Liver (tissue), 2 donors: ENCODE data around the gene UPF3A.

Experiments
- SP1 ChIP-seq: IDR thresholded peaks from 2 replicates; pipeline ENCODE4 v1.6.1; 2018; ENCODE audit warnings: antibody characterized with exemption, mild to moderate bottlenecking
- TF ChIP-seq, protein P1 (sequence below): IDR thresholded peaks from 2 replicates; pipeline ENCODE4 v1.6.1; 2016; ENCODE audit warnings: antibody characterized with exemption
- donor health status: healthy.

DNA sequence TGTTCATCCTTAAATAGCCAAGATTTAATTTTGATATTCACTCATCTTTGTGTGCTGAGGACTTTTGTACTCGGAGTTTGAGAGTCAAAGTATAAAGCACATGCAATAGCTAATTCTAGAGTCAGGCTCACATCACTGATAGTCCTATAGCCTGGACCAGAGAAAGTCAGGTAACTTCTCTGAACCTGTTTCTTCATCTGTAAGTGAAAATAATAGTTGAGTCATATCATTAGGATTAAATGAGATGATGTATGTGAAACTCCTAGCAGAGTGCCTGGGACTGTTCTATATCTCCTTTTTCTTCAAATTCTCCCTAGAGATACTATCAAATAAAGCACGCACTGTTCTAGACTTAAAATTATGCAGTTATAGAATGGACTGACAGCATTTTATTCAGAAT lies 41.9 kb downstream of the UPF3A start:
- TF ChIP-seq SP1, result no peak
- TF ChIP-seq, protein P1, sequence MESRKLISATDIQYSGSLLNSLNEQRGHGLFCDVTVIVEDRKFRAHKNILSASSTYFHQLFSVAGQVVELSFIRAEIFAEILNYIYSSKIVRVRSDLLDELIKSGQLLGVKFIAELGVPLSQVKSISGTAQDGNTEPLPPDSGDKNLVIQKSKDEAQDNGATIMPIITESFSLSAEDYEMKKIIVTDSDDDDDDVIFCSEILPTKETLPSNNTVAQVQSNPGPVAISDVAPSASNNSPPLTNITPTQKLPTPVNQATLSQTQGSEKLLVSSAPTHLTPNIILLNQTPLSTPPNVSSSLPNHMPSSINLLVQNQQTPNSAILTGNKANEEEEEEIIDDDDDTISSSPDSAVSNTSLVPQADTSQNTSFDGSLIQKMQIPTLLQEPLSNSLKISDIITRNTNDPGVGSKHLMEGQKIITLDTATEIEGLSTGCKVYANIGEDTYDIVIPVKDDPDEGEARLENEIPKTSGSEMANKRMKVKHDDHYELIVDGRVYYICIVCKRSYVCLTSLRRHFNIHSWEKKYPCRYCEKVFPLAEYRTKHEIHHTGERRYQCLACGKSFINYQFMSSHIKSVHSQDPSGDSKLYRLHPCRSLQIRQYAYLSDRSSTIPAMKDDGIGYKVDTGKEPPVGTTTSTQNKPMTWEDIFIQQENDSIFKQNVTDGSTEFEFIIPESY, result no peak
